ENCODE results near the gene ZFAND3. TPM values are rescaled to one million over a fixed set of nuclear protein-coding genes. Genes with fewer than 3 reads are reported as not detected.
A peak's percentile ranks its signal among the peaks of the same experiment; 100 is the strongest.

ZFAND3 gene
- total and polyA plus RNA-seq, 2 donors (not counting 1 experiment from before 2014, with no cell fraction given), result 13.5 to 58.3 TPM

GRCh38 chr6:38155144-38155543 is 335.6 kb downstream of the ZFAND3 start:
- intact Hi-C loops (cut with micrococcal nuclease), result no loop called here
- no peak overlapping the region for H2AFZ ChIP-seq (ENCODE audit: insufficient read depth, low read depth, low read length, poor library complexity, severe bottlenecking)
- no peak for TF ChIP-seq EZH2 (IDR thresholded peaks at IDR 0.05; ENCODE audit: borderline replicate concordance, insufficient read depth, low read depth, low read length, poor library complexity, severe bottlenecking)
- no peak for TF ChIP-seq CTCF (IDR thresholded peaks at IDR 0.05)
- H3K4me1 ChIP-seq (ENCODE audit: control insufficient read depth in 2 of 2, insufficient read depth in 2 of 2, low read length in 2 of 2), result peaks cover 0 to 12% of the 10 kb centered on the region in 2 donors
- 93% methylated on average over 8 of the region's 9 CpGs for WGBS (ENCODE audit: insufficient coverage)
- H3K27me3 Mint-ChIP-seq, result no peaks in the 10 kb centered on the region
- peaks cover 2% of the 10 kb centered on the region for H3K4me1 Mint-ChIP-seq
- ChIA-PET CTCF (no interaction called here), POLR2A (no interaction called here)
- H3K27ac Mint-ChIP-seq, result peak overlapping the region; percentile 37
- no peaks in the 10 kb centered on the region for H3K79me2 ChIP-seq (ENCODE audit: control insufficient read depth, insufficient read depth, low read length)
- H3K4me3 ChIP-seq (ENCODE audit: control extremely low read depth in 1 of 5, extremely low read depth in 1 of 5, insufficient read depth in 1 of 5, low read depth in 2 of 5, low read length in 4 of 5), result no peak overlapping the region
- no peak for ATAC-seq (ENCODE audit: low read depth)
- peaks cover 0 to 27% of the 10 kb centered on the region in 2 experiments for H3K36me3 ChIP-seq (replicated peaks in 1 of 2; ENCODE audit: control extremely low read depth in 1 of 2, control insufficient read depth in 1 of 2, extremely low read depth in 1 of 2, insufficient read depth in 2 of 2, low read length in 1 of 2)
- H3K27me3 ChIP-seq (replicated peaks in 1 of 4; ENCODE audit: control extremely low read depth in 1 of 4, control insufficient read depth in 3 of 4, insufficient read depth in 4 of 4, low read length in 3 of 4), result no peaks in the 10 kb centered on the region
- no peak overlapping the region for H3K4me3 Mint-ChIP-seq
- no peak overlapping the region for H3K4me2 ChIP-seq (replicated peaks; ENCODE audit: low read depth, low read length, poor library complexity, severe bottlenecking)
- DNase-seq, result no peak
- H3K27ac ChIP-seq (ENCODE audit: low read length in 2 of 2), result no peak overlapping the region
- H3K9ac ChIP-seq (ENCODE audit: low read length), result no peak overlapping the region
- no peaks in the 10 kb centered on the region for H4K20me1 ChIP-seq (ENCODE audit: control insufficient read depth, insufficient read depth, low read length, poor library complexity, severe bottlenecking)
- no peaks in the 10 kb centered on the region for H3K9me3 Mint-ChIP-seq (ENCODE audit: insufficient read depth)
- H3K9me3 ChIP-seq (ENCODE audit: control extremely low read depth in 1 of 3, control insufficient read depth in 2 of 3, insufficient read depth in 1 of 3, low read length in 2 of 3), result no peaks in the 10 kb centered on the region

- no peak overlapping the region for H3K9ac ChIP-seq (ENCODE audit: low read length)
- no peaks in the 10 kb centered on the region for H3K27me3 ChIP-seq (replicated peaks in 1 of 4; ENCODE audit: control extremely low read depth in 1 of 4, control insufficient read depth in 3 of 4, insufficient read depth in 4 of 4, low read length in 3 of 4)
- H3K27me3 Mint-ChIP-seq, result no peaks in the 10 kb centered on the region
- ATAC-seq (ENCODE audit: low read depth) (no peak), DNase-seq (no peak)
- H3K4me3 Mint-ChIP-seq, result no peak overlapping the region
- H3K9me3 Mint-ChIP-seq (ENCODE audit: insufficient read depth), result no peaks in the 10 kb centered on the region
- H2AFZ ChIP-seq (ENCODE audit: insufficient read depth, low read depth, low read length, poor library complexity, severe bottlenecking), result no peak overlapping the region
- no peak for TF ChIP-seq CTCF (IDR thresholded peaks at IDR 0.05)
- TF ChIP-seq EZH2 (IDR thresholded peaks at IDR 0.05; ENCODE audit: borderline replicate concordance, insufficient read depth, low read depth, low read length, poor library complexity, severe bottlenecking), result no peak
- CTCF ChIA-PET, result interaction anchor here (0.7 kb wide), 1 partner anchor 292 kb away, joined by 5 read pairs; no protein-coding TSS in a partner anchor
- peaks cover 0 to 12% of the 10 kb centered on the region in 2 donors for H3K4me1 ChIP-seq (ENCODE audit: control insufficient read depth in 2 of 2, insufficient read depth in 2 of 2, low read length in 2 of 2)
- H3K27ac ChIP-seq (ENCODE audit: low read length in 2 of 2), result no peak overlapping the region
- H3K36me3 ChIP-seq (replicated peaks in 1 of 2; ENCODE audit: control extremely low read depth in 1 of 2, control insufficient read depth in 1 of 2, extremely low read depth in 1 of 2, insufficient read depth in 2 of 2, low read length in 1 of 2), result peaks cover 0 to 21% of the 10 kb centered on the region in 2 experiments
- H3K4me3 ChIP-seq (ENCODE audit: control extremely low read depth in 1 of 5, extremely low read depth in 1 of 5, insufficient read depth in 1 of 5, low read depth in 2 of 5, low read length in 4 of 5), result no peak overlapping the region
- intact Hi-C loops (cut with micrococcal nuclease), result no loop called here
- POLR2A ChIA-PET, result no interaction called here
- WGBS (ENCODE audit: insufficient coverage), result 100% methylated on average over 3 of the region's 6 CpGs
- H3K4me1 Mint-ChIP-seq, result peaks cover 2% of the 10 kb centered on the region
- no peaks in the 10 kb centered on the region for H3K79me2 ChIP-seq (ENCODE audit: control insufficient read depth, insufficient read depth, low read length)
- no peak overlapping the region for H3K4me2 ChIP-seq (replicated peaks; ENCODE audit: low read depth, low read length, poor library complexity, severe bottlenecking)
- no peaks in the 10 kb centered on the region for H3K9me3 ChIP-seq (ENCODE audit: control extremely low read depth in 1 of 3, control insufficient read depth in 2 of 3, insufficient read depth in 1 of 3, low read length in 2 of 3)
- H4K20me1 ChIP-seq (ENCODE audit: control insufficient read depth, insufficient read depth, low read length, poor library complexity, severe bottlenecking), result no peaks in the 10 kb centered on the region
- H3K27ac Mint-ChIP-seq, result no peak overlapping the region
These were observed 336.2 kb downstream of the ZFAND3 start for GRCh38 chr6:38155621-38156204.
